PC-3 (cell line): ENCODE results near the gene FUNDC1. TPM values are rescaled to one million over a fixed set of nuclear protein-coding genes. Genes with fewer than 3 reads are reported as not detected.

Source experiments
- ATAC-seq: fragments of 200-7000 bp; cut with Tn5 transposase; 2 replicates; pipeline ENCODE4 v1.9.1; 2020; ENCODE audit warnings: mild to moderate bottlenecking, moderate library complexity
- BruUV-seq: library from RNA; stranded (reverse); fragments of 400-500 nt; replicated peaks from 2 replicates; lab custom pipeline; 2021; lab: Mats Ljungman, UMichigan
- CTCF ChIA-PET: fragments of 300-600 bp; sonication (Branson Sonifier 250); formaldehyde crosslinking; loops from one replicate; lab custom pipeline; 2022; ENCODE audit warnings: antibody characterized with exemption; lab: Charles Lee
- POLR2A ChIA-PET: fragments of 300-600 bp; sonication (Branson Sonifier 250); formaldehyde crosslinking; loops from one replicate; lab custom pipeline; 2022; ENCODE audit warnings: antibody characterized with exemption; ENCODE audit not compliant: unreplicated experiment; lab: Charles Lee
- DNase-seq: peaks from one replicate; pipeline ENCODE4 v3.0.0-alpha.2; 2015
- H2AFZ ChIP-seq: fragments of 300-600 bp; sonication (generic); 2 replicates; pipeline ENCODE4 v1.6.0; 2016; ENCODE audit warnings: antibody characterized with exemption, low read length
- H3F3A ChIP-seq: fragments of 300-600 bp; sonication (generic); one replicate; pipeline ENCODE4 v1.6.0; 2017; ENCODE audit warnings: antibody characterized with exemption, low read length, control low read depth, mild to moderate bottlenecking; ENCODE audit not compliant: unreplicated experiment
- H3K27ac ChIP-seq: fragments of 300-600 bp; sonication (generic); 2 replicates; pipeline ENCODE4 v1.5.1; 2016; ENCODE audit warnings: mild to moderate bottlenecking, low read length
- H3K27me3 ChIP-seq: fragments of 300-600 bp; sonication (generic); 2 replicates; pipeline ENCODE4 v1.6.1; 2016; ENCODE audit warnings: low read length, mixed read lengths
- H3K36me3 ChIP-seq: fragments of 300-600 bp; sonication (generic); 2 replicates; pipeline ENCODE4 v1.6.1; 2016; ENCODE audit warnings: low read depth, mixed run types, low read length, mixed read lengths
- H3K4me1 ChIP-seq: fragments of 300-600 bp; sonication (generic); 2 replicates; pipeline ENCODE4 v1.5.1; 2016; ENCODE audit warnings: low read length; ENCODE audit not compliant: insufficient read depth
- H3K4me2 ChIP-seq: fragments of 300-600 bp; sonication (generic); 2 replicates; pipeline ENCODE4 v1.6.0; 2016; ENCODE audit warnings: low read length
- H3K4me3 ChIP-seq: fragments of 300-600 bp; sonication (generic); 2 replicates; pipeline ENCODE4 v1.5.1; 2016; ENCODE audit warnings: mild to moderate bottlenecking, low read length, mixed read lengths
- H3K79me2 ChIP-seq: fragments of 300-600 bp; sonication (generic); 2 replicates; pipeline ENCODE4 v1.6.1; 2017; ENCODE audit warnings: low read length, mixed read lengths
- H3K9ac ChIP-seq: fragments of 300-600 bp; sonication (generic); 2 replicates; pipeline ENCODE4 v1.6.0; 2016; ENCODE audit warnings: mild to moderate bottlenecking, low read length
- H3K9me2 ChIP-seq: fragments of 300-600 bp; sonication (generic); replicated peaks from 2 replicates; pipeline ENCODE4 v1.6.1; 2016; ENCODE audit warnings: mixed run types, low read length, mixed read lengths
- H3K9me3 ChIP-seq: fragments of 300-600 bp; sonication (generic); 2 replicates; pipeline ENCODE4 v1.6.1; 2016; ENCODE audit warnings: low read length, mixed read lengths
- H4K20me1 ChIP-seq: fragments of 300-600 bp; sonication (generic); 2 replicates; pipeline ENCODE4 v1.6.1; 2016; ENCODE audit warnings: low read length, mixed read lengths
- CTCF ChIP-seq: fragments of 300-600 bp; sonication (generic); conservative IDR thresholded peaks from 2 replicates; pipeline ENCODE4 v1.5.1; 2017; ENCODE audit warnings: antibody characterized with exemption, low read depth, mild to moderate bottlenecking, low read length
- EZH2 ChIP-seq: fragments of 300-600 bp; sonication (generic); IDR thresholded peaks from one replicate; pipeline ENCODE4 v1.6.1; 2017; ENCODE audit warnings: antibody characterized with exemption, mild to moderate bottlenecking, low read length; ENCODE audit not compliant: unreplicated experiment
- EZH2phosphoT487 ChIP-seq: fragments of 300-600 bp; sonication (generic); IDR thresholded peaks from 2 replicates; pipeline ENCODE4 v1.6.1; 2018; ENCODE audit warnings: mild to moderate bottlenecking, antibody characterized with exemption, low read length, borderline replicate concordance
- intact Hi-C: fragments of 100-400 bp; cut with micrococcal nuclease; formaldehyde crosslinking; loops from 2 replicates; pipeline ENCODE4 v1.9.0; 2023
- total RNA-seq: library from RNA; depleted of rRNA; stranded (reverse); fragments of >200 nt; gene quantifications from 2 replicates; pipeline ENCODE4 v1.2.3, GENCODE V29; 2014

Gene FUNDC1
- total RNA-seq, 1 experiment from 2014 or later = 28.0 TPM

GRCh38 chrX:44536198-44536597, 6.5 kb downstream of the FUNDC1 start:
- Histone ChIP-seq H3F3A (no peaks in the 10 kb centered on the region), H3K9me2 (no peaks in the 10 kb centered on the region), H2AFZ (no peak overlapping the region), H3K27me3 (no peaks in the 10 kb centered on the region), H3K9ac (no peak overlapping the region), H3K4me3 (no peak overlapping the region), H3K27ac (no peak overlapping the region), H3K4me2 (no peak overlapping the region), H3K9me3 (no peaks in the 10 kb centered on the region), H3K36me3 (peaks cover 6% of the 10 kb centered on the region; the same call in 1 of the 2 replicates), H3K4me1 (0 out of 2 replicates have a peak, but pooled peaks cover 7% of the 10 kb centered on the region), H4K20me1 (no peaks in the 10 kb centered on the region), H3K79me2 (peaks cover 14% of the 10 kb centered on the region)
- intact Hi-C loops = no loop called here
- TF ChIP-seq EZH2phosphoT487 (no peak), EZH2 (no peak), CTCF (no peak)
- POLR2A ChIA-PET = no interaction called here
- ATAC-seq = no peak
- CTCF ChIA-PET = no interaction called here
- DNase-seq = no peak
- BruUV-seq = no TSS peak

GRCh38 chrX:44529310-44529709, 13.3 kb downstream of the FUNDC1 start:
- Histone ChIP-seq H2AFZ (no peak overlapping the region), H3K27me3 (no peaks in the 10 kb centered on the region), H3K9me2 (no peaks in the 10 kb centered on the region), H3K4me3 (no peak overlapping the region), H3K9ac (no peak overlapping the region), H3K4me2 (no peak overlapping the region), H3K36me3 (no peaks in the 10 kb centered on the region; the same call in 1 of the 2 replicates), H3K27ac (no peak overlapping the region), H3F3A (no peaks in the 10 kb centered on the region), H3K79me2 (peaks cover 10% of the 10 kb centered on the region; the same call in 1 of the 2 replicates), H3K4me1 (no peaks in the 10 kb centered on the region), H4K20me1 (no peaks in the 10 kb centered on the region), H3K9me3 (no peaks in the 10 kb centered on the region)
- DNase-seq (no peak), ATAC-seq (peak; percentile 15; the same call in 1 of the 2 replicates)
- no TSS peak for BruUV-seq
- ChIA-PET CTCF (no interaction called here), POLR2A (no interaction called here)
- TF ChIP-seq CTCF (no peak), EZH2 (no peak), EZH2phosphoT487 (no peak)
- intact Hi-C loops = no loop called here

- ATAC-seq = no peak
- ChIA-PET CTCF (no interaction called here), POLR2A (no interaction called here)
- Histone ChIP-seq H2AFZ (no peak overlapping the region), H3K9ac (no peak overlapping the region), H3K36me3 (no peaks in the 10 kb centered on the region), H3K4me3 (no peak overlapping the region), H3K27ac (no peak overlapping the region), H3K79me2 (no peaks in the 10 kb centered on the region), H3F3A (no peaks in the 10 kb centered on the region), H3K4me1 (no peaks in the 10 kb centered on the region), H4K20me1 (no peaks in the 10 kb centered on the region), H3K4me2 (no peak overlapping the region), H3K9me2 (no peaks in the 10 kb centered on the region), H3K27me3 (no peaks in the 10 kb centered on the region), H3K9me3 (no peaks in the 10 kb centered on the region)
- DNase-seq = no peak
- TF ChIP-seq EZH2 = no peak
- intact Hi-C loops = no loop called here
- no TSS peak for BruUV-seq
These were observed 28.4 kb downstream of the FUNDC1 start for GRCh38 chrX:44514272-44514671.
